ENCODE measurements around the gene DRAP1.

DRAP1 gene

GRCh38 chr11:65900125-65900898, 18.9 kb upstream of the DRAP1 start, which contains the start of gene FOSL1:
FOSL1 (minus strand) TSS chr11:65900388; CDS start chr11:65900339, 49 bp downstream.
- DNase-seq (ENCODE audit: insufficient read length, low spot score) (peak; percentile 81), FAIRE-seq (no peak)
- TF ChIP-seq CTCF (IDR thresholded peaks at IDR 0.05; ENCODE audit: insufficient read depth, missing control alignments), result no peak

- DNase-seq (ENCODE audit: insufficient read length, low spot score), result no peak
- no peak for FAIRE-seq
- no peak for TF ChIP-seq CTCF (IDR thresholded peaks at IDR 0.05; ENCODE audit: insufficient read depth, missing control alignments)
These were observed 18.4 kb upstream of the DRAP1 start for GRCh38 chr11:65900899-65901180.

GRCh38 chr11:65903068-65903481, 16.2 kb upstream of the DRAP1 start:
- FAIRE-seq (no peak), DNase-seq (ENCODE audit: insufficient read length, low spot score) (no peak)
- TF ChIP-seq CTCF (IDR thresholded peaks at IDR 0.05; ENCODE audit: insufficient read depth, missing control alignments), result no peak

- DNase-seq (ENCODE audit: insufficient read length, low spot score), result no peak
- no peak for TF ChIP-seq CTCF (IDR thresholded peaks at IDR 0.05; ENCODE audit: insufficient read depth, missing control alignments)
- FAIRE-seq, result no peak
These were observed 15.5 kb upstream of the DRAP1 start for GRCh38 chr11:65903715-65904114.

GRCh38 chr11:65906602-65907001, 12.6 kb upstream of the DRAP1 start:
- TF ChIP-seq CTCF (IDR thresholded peaks at IDR 0.05; ENCODE audit: insufficient read depth, missing control alignments), result no peak
- no peak for DNase-seq (ENCODE audit: insufficient read length, low spot score)
- no peak for FAIRE-seq

- no peak for DNase-seq (ENCODE audit: insufficient read length, low spot score)
- TF ChIP-seq CTCF (IDR thresholded peaks at IDR 0.05; ENCODE audit: insufficient read depth, missing control alignments), result no peak
- FAIRE-seq, result no peak
These were observed 11.3 kb upstream of the DRAP1 start for GRCh38 chr11:65907878-65908277.
